Measurements from ENCODE around the gene RRP9. TPM values are rescaled to one million over a fixed set of nuclear protein-coding genes. Genes with fewer than 3 reads are reported as not detected.
"Not testable (repeated sequence)": the region's sequence is repeated elsewhere in the genome, so short reads cannot be mapped to it uniquely, and the experiment has no call there.

Gene RRP9, protein sequence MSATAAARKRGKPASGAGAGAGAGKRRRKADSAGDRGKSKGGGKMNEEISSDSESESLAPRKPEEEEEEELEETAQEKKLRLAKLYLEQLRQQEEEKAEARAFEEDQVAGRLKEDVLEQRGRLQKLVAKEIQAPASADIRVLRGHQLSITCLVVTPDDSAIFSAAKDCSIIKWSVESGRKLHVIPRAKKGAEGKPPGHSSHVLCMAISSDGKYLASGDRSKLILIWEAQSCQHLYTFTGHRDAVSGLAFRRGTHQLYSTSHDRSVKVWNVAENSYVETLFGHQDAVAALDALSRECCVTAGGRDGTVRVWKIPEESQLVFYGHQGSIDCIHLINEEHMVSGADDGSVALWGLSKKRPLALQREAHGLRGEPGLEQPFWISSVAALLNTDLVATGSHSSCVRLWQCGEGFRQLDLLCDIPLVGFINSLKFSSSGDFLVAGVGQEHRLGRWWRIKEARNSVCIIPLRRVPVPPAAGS
- total RNA-seq = 10 to 100 TPM; 11.2 to 13.0 (median 12.7) TPM
- total RNA-seq (2013) = 13.0 TPM

DNA sequence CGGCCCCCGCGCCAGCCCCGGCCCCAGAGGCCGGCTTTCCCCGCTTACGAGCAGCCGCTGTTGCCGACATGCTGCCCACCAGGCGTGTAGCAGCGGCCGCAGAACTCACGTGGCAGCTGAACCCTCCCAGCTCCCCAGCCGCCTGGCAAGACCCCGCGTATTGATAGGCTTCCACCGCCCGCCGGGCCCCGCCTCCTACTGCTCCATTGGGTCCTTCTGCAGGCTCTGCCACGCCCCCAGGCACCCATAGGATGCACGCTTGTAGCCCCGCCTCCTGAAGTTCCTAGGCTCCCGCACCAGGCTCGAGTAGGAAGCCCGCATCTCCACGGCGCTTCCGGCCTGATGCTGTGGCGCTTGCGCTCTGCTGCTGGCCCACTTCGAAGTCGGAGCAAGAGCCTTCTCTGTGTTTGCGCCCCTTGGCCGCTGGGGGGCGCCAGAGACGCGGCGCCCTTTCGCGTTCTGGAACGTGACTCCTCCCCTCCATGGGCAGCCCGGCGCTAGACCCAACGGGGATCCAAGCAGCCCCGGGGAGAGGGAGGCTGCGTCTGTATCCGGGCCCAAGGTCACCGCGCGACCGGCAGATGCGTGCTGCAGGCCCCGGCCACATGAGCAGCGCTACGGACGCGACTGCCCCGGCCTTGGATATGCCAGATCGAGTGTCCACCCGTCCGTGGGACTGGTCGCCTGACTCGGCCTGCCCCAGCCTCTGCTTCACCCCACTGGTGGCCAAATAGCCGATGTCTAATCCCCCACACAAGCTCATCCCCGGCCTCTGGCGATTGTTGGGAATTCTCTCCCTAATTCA, at the start of gene RRP9, which contains the start of gene PARP3:
TSS of gene RRP9 (minus strand) at position 107 of the 805 bp plus-strand sequence. CDS start at position 70, 37 bp downstream.
TSS of gene PARP3 (plus strand) at position 566 of the 805 bp plus-strand sequence. CDS start 993 bp downstream, outside the sequence.
- no peaks in the 10 kb centered on the region for H3K9me3 ChIP-seq (ENCODE audit: control insufficient read depth, insufficient read depth, low read length)
- Mint-ChIP-seq H3K4me1 (peaks cover 22 to 51% of the 10 kb centered on the region in 2 donors), H3K4me3 (peak within 1 kb of the TSS; percentile 97), H3K36me3 (no peaks in the 10 kb centered on the region), H3K27me3 (ENCODE audit: low read depth in 2 of 2) (no peaks in the 10 kb centered on the region), H3K27ac (peak within 1 kb of the TSS; percentile 79 to 88), H3K9me3 (no peaks in the 10 kb centered on the region)
- H3K4me1 ChIP-seq (ENCODE audit: control insufficient read depth, insufficient read depth, low read length) = peaks cover 32% of the 10 kb centered on the region
- DNase-seq = peak; percentile 98 to 100
- H3K4me3 ChIP-seq (ENCODE audit: low read length) = peak within 1 kb of the TSS; percentile 77
- intact Hi-C loops (cut with micrococcal nuclease) = loop anchor here (1.0 to 5.0 kb wide), 7 partner anchors 32 to 275 kb away; partner anchors contain the start of genes ABHD14B, DUSP7, POC1A and RPL29
- no peaks in the 10 kb centered on the region for H3K27me3 ChIP-seq (ENCODE audit: control insufficient read depth, insufficient read depth, low read length)
- TF ChIP-seq CTCF (IDR thresholded peaks at IDR 0.05) = peak; percentile 97
- ATAC-seq = peak; percentile 91 to 98 (median 92)
- WGBS (ENCODE audit: insufficient coverage) = 2% methylated on average over 67 of the region's 67 CpGs
- peaks cover 16% of the 10 kb centered on the region for H3K36me3 ChIP-seq (ENCODE audit: control insufficient read depth, insufficient read depth, low read length)
- peak within 1 kb of the TSS; percentile 87 for H3K27ac ChIP-seq (ENCODE audit: low read length)

DNA sequence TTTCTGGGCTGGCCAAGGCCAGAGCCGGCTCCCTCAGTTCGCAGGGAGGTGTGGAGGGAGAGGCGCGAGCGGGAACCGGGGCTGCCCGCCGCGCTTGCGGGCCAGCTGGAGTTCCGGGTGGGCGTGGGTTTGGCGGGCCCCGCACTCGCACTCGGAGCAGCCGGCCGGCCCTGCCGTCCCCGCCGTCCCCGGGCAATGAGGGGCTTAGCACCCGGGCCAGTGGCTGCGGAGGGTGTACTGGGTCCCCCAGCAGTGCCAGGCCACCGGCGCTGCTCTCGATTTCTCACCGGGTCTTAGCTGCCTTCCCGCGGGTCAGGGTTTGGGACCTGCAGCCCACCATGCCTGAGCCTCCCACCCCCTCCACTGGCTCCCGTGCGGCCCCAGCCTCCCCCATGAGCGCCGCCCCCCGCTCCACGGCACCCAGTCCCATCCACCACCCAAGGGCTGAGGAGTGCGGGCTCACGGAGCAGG, 48.8 kb upstream of the RRP9 start:
- Histone ChIP-seq H3K36me3 (ENCODE audit: control insufficient read depth, insufficient read depth, low read length) (peaks cover 22% of the 10 kb centered on the region), H3K4me1 (ENCODE audit: control insufficient read depth, insufficient read depth, low read length) (peaks cover 16% of the 10 kb centered on the region)
- DNase-seq; H3K27ac ChIP-seq (ENCODE audit: low read length); H3K27me3 ChIP-seq (ENCODE audit: control insufficient read depth, insufficient read depth, low read length); H3K9me3 Mint-ChIP-seq; H3K27me3 Mint-ChIP-seq (ENCODE audit: low read depth in 2 of 2); H3K9me3 ChIP-seq (ENCODE audit: control insufficient read depth, insufficient read depth, low read length); H3K4me3 ChIP-seq (ENCODE audit: low read length); intact Hi-C loops (cut with micrococcal nuclease); H3K4me3 Mint-ChIP-seq; H3K27ac Mint-ChIP-seq; H3K36me3 Mint-ChIP-seq; ATAC-seq: not testable (repeated sequence)
- WGBS (ENCODE audit: insufficient coverage) = 96% methylated on average over 36 of the region's 38 CpGs
- H3K4me1 Mint-ChIP-seq = peaks cover 19 to 37% of the 10 kb centered on the region in 2 donors

- WGBS (ENCODE audit: insufficient coverage) = 82% methylated on average over 15 of the region's 15 CpGs
- no peak overlapping the region for H3K4me3 Mint-ChIP-seq
- Histone ChIP-seq H3K4me1 (ENCODE audit: control insufficient read depth, insufficient read depth, low read length) (peaks cover 6% of the 10 kb centered on the region), H3K27me3 (ENCODE audit: control insufficient read depth, insufficient read depth, low read length) (no peaks in the 10 kb centered on the region), H3K4me3 (ENCODE audit: low read length) (no peak overlapping the region), H3K27ac (ENCODE audit: low read length) (no peak overlapping the region), H3K36me3 (ENCODE audit: control insufficient read depth, insufficient read depth, low read length) (peaks cover 9% of the 10 kb centered on the region), H3K9me3 (ENCODE audit: control insufficient read depth, insufficient read depth, low read length) (no peaks in the 10 kb centered on the region)
- no peaks in the 10 kb centered on the region for H3K27me3 Mint-ChIP-seq (ENCODE audit: low read depth in 2 of 2)
- peak overlapping the region in 1 of 2 donors; percentile 46 for H3K27ac Mint-ChIP-seq
- H3K9me3 Mint-ChIP-seq = no peaks in the 10 kb centered on the region
- no peak for TF ChIP-seq CTCF (IDR thresholded peaks at IDR 0.05)
- DNase-seq (no peak), ATAC-seq (no peak)
- intact Hi-C loops (cut with micrococcal nuclease) = no loop called here
- no peaks in the 10 kb centered on the region for H3K36me3 Mint-ChIP-seq
- peaks cover 8 to 22% of the 10 kb centered on the region in 2 donors for H3K4me1 Mint-ChIP-seq
These were observed 46.8 kb upstream of the RRP9 start for GRCh38 chr3:51988286-51989146.
